ENCODE data around the gene NMNAT3. TPM values are rescaled to one million over a fixed set of nuclear protein-coding genes. Genes with fewer than 3 reads are reported as not detected.
"Not testable (repeated sequence)": the region's sequence is repeated elsewhere in the genome, so short reads cannot be mapped to it uniquely, and the experiment has no call there.

NMNAT3 gene
- polyA plus RNA-seq, 4 donors: 4.5 to 10.0 (median 8.1) TPM

DNA sequence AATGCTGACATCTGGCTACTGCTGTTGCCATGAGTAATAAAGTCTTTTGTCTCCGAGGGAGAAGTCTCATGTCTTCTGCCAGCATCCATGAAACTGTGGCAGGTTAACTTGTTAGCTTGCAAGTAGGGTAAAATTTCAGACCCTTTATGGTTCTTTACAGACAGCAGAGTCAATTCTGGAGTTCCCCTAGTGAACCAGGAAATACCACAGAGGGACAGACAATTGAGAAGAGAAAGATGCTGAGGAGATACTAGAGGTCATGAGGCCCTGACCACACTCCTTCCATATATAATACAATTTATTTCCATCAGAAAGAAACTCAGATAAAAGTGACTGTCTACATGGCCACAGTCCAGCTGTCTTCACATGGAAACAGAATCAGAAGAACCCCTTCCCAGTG, 38.1 kb downstream of the NMNAT3 start:
- no peak for DNase-seq (ENCODE audit: low read depth in 4 of 4, low spot score in 3 of 4)

DNA sequence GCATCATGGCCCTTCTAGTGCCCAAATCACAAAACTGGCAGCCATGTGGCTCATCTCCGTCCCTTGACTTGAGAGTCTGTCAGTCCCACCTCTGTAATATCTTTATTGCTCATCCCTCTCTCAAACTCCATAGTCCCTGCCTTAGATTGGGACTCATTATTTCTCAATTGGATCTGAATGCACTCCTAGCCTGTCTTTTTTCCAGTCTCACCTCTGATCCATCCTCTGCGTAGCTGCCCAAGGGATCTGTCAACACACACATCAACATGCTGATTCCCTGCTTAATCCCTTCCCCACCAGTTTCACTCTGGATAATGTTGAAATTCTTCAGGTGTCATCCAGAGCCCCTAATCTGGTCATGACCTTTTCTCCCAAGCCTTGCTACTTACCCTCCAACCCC, 39.3 kb downstream of the NMNAT3 start:
- no peak for DNase-seq (ENCODE audit: low read depth in 4 of 4, low spot score in 3 of 4)

DNA sequence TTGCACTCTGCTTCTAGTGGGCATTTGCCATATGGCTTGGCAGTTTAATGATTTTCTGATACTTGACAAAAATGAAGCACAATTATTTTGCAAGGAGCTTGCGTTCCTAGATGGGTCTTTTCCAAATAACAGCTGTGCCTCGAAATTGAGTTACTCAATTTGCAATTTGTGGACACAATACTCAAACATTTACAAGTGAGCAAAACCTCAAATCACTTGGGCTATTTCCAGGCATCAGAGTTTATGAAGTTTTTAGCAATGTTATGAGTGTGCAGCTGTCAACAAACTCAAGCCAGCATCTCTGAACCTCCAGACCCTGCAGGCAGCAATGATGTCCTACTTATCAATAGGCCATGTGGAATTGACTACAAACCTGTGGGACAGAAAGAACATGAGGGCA, 41.3 kb downstream of the NMNAT3 start:
- DNase-seq (ENCODE audit: low read depth in 4 of 4, low spot score in 3 of 4): no peak

DNA sequence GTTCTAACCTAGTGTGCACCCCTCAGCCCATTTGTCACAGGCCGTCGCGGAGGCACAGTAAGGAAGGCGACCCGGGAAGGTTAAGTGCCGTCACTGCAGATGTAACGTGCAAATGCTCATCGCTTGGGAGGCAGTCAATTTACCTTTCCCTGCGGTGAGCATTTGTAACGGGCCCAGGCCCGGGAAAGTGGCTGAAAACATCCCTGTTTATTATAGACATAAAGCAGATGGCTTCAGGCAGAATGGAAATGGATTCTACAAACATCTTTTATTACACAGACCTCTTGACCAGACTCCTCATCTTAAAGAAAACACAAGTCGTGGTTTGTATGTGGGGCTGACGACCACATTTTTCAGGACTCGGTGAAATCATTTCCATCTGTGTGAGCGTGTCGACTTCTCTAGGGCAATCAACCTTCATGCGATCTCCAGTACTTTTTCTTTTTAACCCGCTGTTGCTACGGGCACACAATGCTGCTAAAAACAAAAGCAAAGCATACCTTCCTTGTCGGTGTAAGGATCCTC, 43.6 kb downstream of the NMNAT3 start:
- no peak for DNase-seq (ENCODE audit: low read depth in 4 of 4, low spot score in 3 of 4)

DNA sequence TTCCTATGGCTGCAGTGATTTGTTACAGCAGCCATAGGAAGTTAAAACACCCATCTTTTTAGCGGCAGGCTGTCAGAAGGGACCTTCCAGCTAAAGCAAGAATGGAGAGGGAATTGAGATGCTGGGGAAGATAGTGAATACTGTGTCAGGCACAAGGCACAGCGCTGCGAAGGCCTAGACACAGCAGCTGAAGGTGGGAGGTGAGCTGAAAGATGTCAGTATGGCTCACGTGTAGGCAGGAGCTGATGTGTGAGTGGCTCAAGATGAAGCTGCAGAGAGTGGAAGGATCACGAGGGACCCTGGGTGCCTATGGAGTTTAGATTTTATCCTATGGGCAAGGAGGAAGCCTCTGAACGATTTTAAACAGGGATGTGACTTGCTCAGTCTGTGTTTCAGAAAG, 44.3 kb downstream of the NMNAT3 start:
- DNase-seq (ENCODE audit: low read depth in 4 of 4, low spot score in 3 of 4): no peak

DNA sequence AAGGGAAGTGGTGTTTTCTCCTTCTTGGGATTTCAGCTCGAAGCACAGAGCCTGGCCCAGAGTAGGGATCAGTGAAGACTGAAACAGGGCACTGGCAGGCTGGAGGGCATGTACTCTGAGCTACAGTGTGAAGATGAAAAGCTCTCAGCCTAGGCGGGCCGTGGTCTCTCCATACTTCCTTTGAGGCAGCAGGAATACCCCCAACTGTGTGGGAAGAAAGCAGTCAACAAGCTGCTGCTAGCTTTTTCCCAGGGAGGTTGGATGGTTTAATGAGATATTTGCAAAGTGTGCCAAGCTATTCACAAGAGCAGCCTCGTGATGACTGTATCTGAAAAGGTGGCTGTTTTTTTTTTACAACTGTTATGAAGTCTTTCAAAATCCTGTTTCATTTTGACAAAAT, 47.2 kb downstream of the NMNAT3 start:
- no peak for DNase-seq (ENCODE audit: low read depth in 4 of 4, low spot score in 3 of 4)

DNA sequence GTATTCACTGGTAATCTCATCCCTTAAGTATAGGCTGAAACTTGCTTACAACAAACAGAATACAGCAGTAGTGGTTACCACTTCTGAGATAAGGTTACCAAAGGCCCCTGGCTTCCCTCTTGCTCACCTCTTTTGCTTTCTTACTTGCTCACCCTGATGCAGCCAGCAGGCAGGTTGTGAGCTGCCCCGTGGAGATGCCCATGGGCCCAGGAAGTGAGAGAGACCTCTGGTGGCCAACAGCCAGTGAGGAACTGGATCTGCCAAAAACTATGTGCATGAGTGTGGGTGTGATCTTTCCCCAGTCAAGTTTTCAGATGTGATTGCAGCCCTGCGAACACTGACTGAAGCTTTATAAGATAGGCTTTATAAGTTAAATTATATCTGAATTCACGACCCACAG, 48.7 kb downstream of the NMNAT3 start:
- no peak for DNase-seq (ENCODE audit: low read depth in 4 of 4, low spot score in 3 of 4)

DNA sequence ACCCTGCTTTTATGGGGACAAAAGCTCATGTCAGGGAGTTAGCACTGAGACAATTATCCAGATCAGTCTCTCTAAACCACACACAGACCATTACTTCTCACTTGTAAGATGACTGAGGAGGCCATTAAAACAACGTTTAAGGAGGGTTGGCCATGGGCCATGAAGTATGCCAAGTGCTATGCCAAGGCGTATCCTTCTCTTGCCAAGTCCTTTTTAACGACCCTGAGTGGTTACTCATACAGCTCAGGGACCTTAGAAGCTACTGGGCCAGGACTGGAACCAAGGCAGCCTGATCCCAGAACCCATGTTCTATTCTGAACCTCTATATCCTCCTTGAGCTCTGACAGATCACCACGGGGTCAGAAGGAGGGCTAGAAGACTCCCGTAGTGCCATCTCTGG, 50.0 kb downstream of the NMNAT3 start:
- DNase-seq (ENCODE audit: low read depth in 4 of 4, low spot score in 3 of 4): no peak

DNA sequence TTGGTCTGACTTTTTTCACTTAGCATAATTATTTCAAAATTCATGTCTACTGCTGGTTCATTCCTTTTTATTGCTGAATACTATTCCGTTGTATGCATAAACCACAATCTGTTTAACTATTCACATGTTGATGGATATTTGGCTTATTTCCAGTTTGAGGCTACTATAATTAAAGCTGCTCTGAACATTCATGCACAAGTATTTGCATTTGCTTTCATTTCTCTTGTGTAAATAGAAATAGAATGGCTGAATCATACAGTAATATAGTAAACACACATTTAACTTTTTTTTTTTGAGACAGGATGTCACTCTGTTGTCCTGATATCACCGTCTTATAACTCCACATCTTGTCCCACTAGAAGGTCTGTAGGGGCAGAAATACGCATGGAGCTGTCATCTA, 57.3 kb downstream of the NMNAT3 start:
- DNase-seq (ENCODE audit: low read depth in 4 of 4, low spot score in 3 of 4): no peak

DNA sequence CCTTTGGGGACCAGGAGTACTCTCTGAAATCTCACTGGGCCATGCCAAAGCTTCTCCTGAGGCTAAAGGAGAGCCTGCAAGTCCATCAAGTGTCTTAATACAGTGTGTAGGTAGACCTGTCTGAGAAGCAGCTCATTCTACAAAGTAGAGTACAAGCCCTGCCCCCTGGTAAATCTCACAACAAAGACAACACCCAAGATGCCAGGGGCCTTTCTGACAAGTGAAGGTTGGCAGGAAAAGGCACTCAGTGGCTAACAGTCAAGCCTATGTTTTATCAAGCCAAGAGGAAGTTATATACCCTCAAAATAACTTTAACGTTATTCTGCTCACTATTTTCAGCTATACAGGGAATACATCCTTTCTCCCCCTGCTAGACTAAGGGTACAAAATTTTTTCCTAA, 58.3 kb downstream of the NMNAT3 start:
- DNase-seq (ENCODE audit: low read depth in 4 of 4, low spot score in 3 of 4): no peak

DNA sequence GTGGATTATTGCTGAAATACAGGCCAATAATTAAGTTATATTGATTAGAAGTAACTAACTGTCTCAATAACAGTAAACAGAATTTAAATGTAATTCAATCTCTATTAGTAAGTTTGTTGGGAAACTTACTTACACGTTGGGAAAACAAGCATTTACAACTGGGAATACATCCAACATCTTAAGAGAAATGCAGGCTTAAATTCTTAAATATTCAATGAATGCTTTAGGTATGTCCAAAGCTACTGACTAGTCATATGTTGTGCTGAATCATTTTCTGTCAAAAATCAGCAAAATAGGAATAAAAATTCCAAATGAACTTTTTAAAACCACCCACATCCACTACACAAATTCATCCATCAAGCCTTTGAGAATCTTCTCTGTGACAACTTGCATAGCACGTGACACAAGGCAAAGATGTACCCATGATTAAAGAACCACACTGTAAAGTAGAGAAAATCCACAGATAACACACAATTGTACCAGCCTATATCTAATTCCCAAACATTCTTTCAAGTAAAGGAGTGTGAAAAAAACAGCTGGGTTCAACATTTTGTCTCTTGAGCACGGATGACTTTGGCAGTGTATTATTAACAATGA, 60.0 kb downstream of the NMNAT3 start:
- no peak for DNase-seq (ENCODE audit: low read depth in 4 of 4, low spot score in 3 of 4)

DNA sequence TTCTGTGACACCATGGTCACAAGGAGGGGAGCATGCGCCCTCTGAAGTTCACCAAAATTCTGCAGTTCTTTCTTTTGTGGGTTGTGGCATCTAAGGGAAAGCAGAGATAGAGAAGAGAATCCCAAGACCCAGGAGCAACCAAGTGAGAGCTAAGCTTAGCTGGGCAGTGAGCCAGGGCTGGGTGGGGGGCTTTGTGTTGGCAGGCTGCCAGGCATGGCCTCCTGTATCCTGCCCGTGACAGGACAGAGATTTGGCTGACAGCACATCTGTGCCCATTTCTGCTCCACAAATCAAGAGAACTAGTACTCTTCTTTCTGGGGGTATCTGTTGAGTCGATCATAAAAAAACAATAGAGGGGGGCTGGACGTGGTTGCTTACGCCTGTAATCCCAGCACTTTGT, 66.2 kb downstream of the NMNAT3 start:
- DNase-seq (ENCODE audit: low read depth in 4 of 4, low spot score in 3 of 4): no peak

DNA sequence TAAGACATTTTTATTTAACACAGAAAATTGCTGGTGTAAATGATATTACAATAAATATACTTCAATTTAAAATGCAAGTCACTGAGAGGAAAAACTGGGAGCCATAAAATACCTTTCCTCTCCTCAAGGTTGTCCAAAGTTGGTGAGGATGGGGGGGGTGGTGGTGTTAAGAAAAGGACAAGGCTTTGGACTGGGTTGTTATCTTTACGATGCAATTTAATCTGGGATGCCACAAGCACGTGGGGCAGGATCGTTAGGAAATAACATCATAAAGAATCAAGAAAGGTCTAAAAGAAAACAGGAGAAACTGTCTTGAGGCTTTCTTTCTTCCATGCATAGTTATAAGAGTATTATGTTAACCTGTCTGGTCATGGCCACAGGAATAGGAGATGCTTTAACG, 66.9 kb downstream of the NMNAT3 start:
- no peak for DNase-seq (ENCODE audit: low read depth in 4 of 4, low spot score in 3 of 4)

DNA sequence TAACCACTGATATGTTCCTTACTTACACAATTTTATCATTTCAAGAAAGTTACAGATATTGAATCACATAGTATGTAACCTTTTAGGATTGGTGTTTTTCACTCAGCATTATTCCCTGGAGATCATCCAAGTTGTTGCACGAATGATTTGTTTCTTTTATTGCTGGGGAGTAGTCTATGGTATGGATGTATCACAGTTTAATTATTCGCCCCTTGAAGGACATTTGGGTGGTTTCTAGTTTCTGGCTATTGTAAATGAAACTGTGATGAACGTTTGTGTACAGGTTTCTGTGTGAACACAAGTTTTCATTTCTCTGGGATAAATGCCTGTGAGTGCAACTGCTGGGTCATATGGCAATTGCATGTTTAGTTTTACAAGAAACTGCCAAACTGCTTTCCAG, 68.8 kb downstream of the NMNAT3 start:
- DNase-seq (ENCODE audit: low read depth in 4 of 4, low spot score in 3 of 4): no peak

DNA sequence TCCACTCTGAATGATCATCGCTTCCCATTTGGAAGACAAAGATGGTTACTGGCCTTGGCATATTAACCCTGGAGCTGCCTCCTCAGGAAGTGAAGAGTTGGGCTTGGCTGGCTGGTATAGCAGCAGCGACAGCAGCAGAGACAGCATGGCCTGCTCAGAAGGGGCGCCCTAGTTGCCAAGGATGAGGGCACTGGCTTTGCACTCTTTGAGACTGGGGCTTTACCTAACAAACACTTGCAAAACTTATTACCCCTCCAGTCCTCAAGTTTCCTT, 69.7 kb downstream of the NMNAT3 start:
- no peak for DNase-seq (ENCODE audit: low read depth in 4 of 4, low spot score in 3 of 4)

DNA sequence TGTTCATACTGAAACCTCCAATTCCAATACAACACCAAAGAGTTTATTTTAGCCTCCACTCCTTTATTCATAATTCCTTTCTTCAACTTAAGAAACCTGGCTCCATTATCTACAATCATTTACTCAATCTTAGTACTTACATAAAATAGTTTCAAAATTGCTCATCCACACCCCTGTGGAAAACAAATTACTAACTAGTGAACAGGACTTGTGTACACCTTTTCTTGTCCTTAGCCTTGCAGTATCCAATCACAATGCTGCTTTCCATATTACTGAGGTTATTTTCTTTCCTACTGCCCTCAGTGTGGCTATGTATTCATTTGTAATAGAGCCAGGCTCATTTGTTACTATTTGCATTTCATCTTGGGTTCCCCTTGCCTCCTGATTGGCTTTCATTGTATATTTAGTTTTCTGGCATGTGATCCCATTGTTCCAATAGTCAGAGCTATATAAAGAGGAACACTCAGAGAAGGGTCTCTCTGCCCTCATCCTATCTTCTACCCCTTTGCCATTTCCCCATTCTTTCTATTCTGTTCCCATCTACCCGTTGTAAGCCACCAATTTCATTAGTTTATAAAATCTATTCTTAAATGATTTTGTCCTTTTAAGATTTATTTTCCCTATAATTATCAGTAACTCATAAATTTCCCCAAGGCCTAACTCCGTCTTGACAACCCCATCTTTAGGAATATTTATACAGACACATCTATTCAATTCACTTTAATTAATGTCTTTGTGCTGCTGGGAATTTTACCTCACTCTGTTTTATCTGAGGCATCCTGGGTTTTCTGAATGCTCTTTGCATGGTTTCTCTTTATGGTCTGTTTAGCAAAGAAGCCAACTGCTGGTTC, 70.3 kb downstream of the NMNAT3 start:
- DNase-seq (ENCODE audit: low read depth in 4 of 4, low spot score in 3 of 4): no peak

DNA sequence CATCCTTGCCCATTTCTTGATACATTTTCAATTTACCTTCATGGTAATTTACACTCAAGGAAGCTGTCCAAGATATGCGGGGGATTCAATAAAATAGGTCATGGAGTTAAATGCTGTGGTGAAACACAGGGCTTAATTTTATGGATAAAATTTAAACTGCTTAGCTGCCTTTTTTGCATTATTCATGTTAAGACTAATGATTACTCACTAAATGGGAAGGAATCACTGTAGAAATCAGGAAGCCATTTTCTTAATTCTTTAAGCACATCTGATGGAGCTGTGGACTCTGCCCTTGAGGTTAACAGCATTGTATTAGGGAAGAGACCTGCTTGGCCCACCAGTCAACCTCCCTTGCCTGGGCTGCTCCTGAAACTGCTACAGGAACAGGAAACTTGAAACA, 75.8 kb downstream of the NMNAT3 start:
- no peak for DNase-seq (ENCODE audit: low read depth in 4 of 4, low spot score in 3 of 4)

DNA sequence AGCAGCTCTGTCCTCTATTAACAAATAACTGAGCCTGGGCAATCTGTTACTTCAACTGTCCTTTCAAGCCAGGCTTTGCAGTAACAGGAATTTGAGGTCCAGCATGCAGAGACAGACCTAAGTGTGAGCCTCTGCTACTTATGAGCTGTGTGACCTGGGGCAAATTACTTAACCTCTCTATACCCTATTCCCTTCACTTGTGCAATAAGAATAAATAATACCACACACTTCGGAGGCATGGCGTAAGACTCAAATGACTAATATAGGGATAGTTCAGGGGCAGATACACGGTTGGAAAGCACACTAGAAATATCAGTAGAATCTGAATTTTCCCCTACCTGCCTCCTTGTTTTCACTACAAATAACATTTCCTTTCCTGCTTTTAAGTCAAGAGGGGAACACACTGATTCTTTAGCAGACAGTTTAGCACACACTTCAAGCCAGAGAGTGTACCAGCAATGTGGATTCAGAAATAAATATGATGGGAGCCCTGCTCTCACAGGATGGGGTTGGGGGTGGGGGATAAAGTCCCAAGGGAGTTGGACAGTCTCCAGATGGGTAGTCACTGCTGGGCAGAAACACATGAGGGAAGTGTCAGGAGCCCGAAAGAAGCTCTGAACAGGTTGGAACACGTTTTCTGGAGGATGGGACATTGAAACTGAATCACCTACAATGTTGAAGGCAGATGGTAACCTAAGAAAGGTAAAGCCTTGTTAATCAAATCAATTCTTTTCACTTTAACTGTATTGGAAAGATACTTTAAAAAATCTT, 76.4 kb downstream of the NMNAT3 start:
- no peak for DNase-seq (ENCODE audit: low read depth in 4 of 4, low spot score in 3 of 4)

DNA sequence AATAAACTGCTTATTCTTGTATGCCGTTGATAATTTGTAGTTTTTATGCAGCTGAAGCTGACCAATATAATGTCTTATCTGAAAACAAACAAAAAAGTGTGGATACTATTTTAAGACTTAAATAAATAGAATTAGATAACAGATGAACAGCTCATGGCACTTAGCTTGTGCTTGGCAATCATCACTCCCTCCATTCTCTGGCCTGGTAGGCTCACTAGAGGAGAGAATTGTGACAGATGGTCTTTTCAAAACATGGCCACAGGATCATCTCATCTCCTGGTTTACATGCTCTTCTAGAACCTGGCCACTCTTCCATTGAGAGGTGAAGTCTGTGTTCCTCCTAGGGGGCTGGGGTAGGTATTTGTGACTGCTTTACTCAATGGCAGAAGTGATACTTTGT, 79.8 kb downstream of the NMNAT3 start:
- no peak for DNase-seq (ENCODE audit: low read depth in 4 of 4, low spot score in 3 of 4)

DNA sequence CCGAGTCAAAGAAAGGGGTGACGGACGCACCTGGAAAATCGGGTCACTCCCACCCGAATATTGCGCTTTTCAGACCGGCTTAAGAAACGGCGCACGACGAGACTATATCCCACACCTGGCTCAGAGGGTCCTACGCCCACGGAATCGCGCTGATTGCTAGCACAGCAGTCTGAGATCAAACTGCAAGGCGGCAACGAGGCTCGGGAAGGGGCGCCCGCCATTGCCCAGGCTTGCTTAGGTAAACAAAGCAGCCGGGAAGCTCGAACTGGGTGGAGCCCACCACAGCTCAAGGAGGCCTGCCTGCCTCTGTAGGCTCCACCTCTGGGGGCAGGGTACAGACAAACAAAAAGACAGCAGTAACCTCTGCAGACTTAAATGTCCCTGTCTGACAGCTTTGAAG, 86.6 kb downstream of the NMNAT3 start:
- DNase-seq (ENCODE audit: low read depth in 4 of 4, low spot score in 3 of 4): not testable (repeated sequence)

DNA sequence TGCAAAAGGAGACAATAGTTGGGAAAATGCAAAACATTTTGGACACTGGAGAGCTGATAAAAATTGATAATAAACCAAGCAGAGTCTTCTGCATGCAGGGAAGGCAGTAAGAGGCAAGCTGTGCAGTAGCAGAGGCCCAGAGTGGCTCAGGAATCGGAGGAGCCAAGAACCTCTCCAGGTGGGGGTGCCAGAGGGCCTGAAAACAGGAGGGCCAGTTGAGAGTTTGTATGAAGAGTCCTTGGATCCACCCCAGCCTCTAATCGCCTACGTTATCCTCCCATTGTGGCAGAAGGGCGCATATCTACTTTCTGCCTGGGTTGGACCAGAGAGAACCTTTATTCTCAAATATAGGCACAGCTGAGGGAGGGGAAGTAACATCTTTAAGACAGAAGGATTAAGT, 89.3 kb downstream of the NMNAT3 start:
- DNase-seq (ENCODE audit: low read depth in 4 of 4, low spot score in 3 of 4): no peak

DNA sequence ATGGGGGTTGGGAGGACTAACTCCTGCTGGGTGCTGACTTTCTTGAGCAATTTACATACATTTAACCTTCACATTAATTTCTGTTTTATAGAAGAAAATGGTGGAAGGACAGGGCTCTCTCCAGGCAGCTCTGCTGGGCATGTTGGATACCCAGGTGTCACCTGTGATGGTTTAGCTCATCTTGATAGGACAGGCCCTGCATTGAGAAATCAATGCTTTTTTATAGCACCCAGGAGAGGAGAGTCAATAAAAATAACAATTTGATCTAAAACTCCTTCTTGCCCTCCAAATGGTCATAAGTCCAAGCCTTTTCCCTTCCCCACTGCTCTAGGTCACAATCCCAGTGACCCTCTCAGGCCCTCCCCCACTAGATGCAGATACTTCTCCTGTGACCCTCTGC, 90.0 kb downstream of the NMNAT3 start:
- no peak for DNase-seq (ENCODE audit: low read depth in 4 of 4, low spot score in 3 of 4)
